Measurements from ENCODE around the gene SCUBE2. TPM values are rescaled to one million over a fixed set of nuclear protein-coding genes. Genes with fewer than 3 reads are reported as not detected.

Gene SCUBE2
- polyA plus RNA-seq, 1 of the 3 experiments (the other 2 are of a cell fraction) = 0.76 TPM

GRCh38 chr11:9039198-9039597 lies 52.2 kb downstream of the SCUBE2 start:
- Histone ChIP-seq H2AFZ (ENCODE audit: low read depth) (no peak overlapping the region), H3K79me2 (ENCODE audit: insufficient read depth) (no peaks in the 10 kb centered on the region), H3K4me1 (ENCODE audit: control insufficient read depth in 1 of 2, insufficient read depth in 2 of 2, low read depth in 1 of 2, low read length in 1 of 2) (no peaks in the 10 kb centered on the region), H3K27me3 (ENCODE audit: insufficient read depth) (no peaks in the 10 kb centered on the region), H3K4me2 (no peak overlapping the region), H3K9me2 (no peaks in the 10 kb centered on the region), H3F3A (replicated peaks; ENCODE audit: insufficient read depth) (no peaks in the 10 kb centered on the region), H3K4me3 (ENCODE audit: low read depth in 2 of 2, low read length in 1 of 2) (no peak overlapping the region), H3K36me3 (replicated peaks in 1 of 2; ENCODE audit: control insufficient read depth in 1 of 2, insufficient read depth in 2 of 2, low read length in 1 of 2) (no peaks in the 10 kb centered on the region), H3K27ac (ENCODE audit: low read depth in 2 of 2, low read length in 1 of 2) (no peak overlapping the region), H4K20me1 (ENCODE audit: insufficient read depth) (no peaks in the 10 kb centered on the region), H3K9me3 (no peaks in the 10 kb centered on the region), H3K9ac (no peak overlapping the region)
- no peak for DNase-seq
- no peak for TF ChIP-seq TAF1 (IDR thresholded peaks at IDR 0.05; ENCODE audit: borderline replicate concordance, low read depth, low read length)
- TF ChIP-seq FOSL2 (IDR thresholded peaks at IDR 0.05; ENCODE audit: borderline replicate concordance, low read depth) = no peak
- TF ChIP-seq FOXJ3 (CRISPR knock-in tag; IDR thresholded peaks at IDR 0.05) = no peak
- no peak for TF ChIP-seq MAX (IDR thresholded peaks at IDR 0.05; ENCODE audit: low read depth)
- no peak for TF ChIP-seq TEAD4 (IDR thresholded peaks at IDR 0.05; ENCODE audit: borderline replicate concordance, insufficient read depth)
- TF ChIP-seq SMC3 (IDR thresholded peaks at IDR 0.05; ENCODE audit: low read depth, low read length) = no peak
- TF ChIP-seq POLR2AphosphoS5 (IDR thresholded peaks at IDR 0.05; ENCODE audit: low read depth, low read length) = no peak
- TF ChIP-seq RCOR1 (IDR thresholded peaks at IDR 0.05; ENCODE audit: low read length) = no peak
- TF ChIP-seq REST (IDR thresholded peaks at IDR 0.05; ENCODE audit: low read depth, low read length) = no peak
- TF ChIP-seq EZH2phosphoT487 (IDR thresholded peaks at IDR 0.05; ENCODE audit: borderline replicate concordance, low read depth) = no peak
- TF ChIP-seq IRF3 (IDR thresholded peaks at IDR 0.05; ENCODE audit: low read depth, low read length) = no peak
- TF ChIP-seq PBX3 (IDR thresholded peaks at IDR 0.05) = no peak
- TF ChIP-seq JUND (IDR thresholded peaks at IDR 0.05) = no peak
- TF ChIP-seq NRF1 (IDR thresholded peaks at IDR 0.05; ENCODE audit: low read depth, low read length) = no peak
- no peak for TF ChIP-seq MXI1 (IDR thresholded peaks at IDR 0.05; ENCODE audit: low read depth, low read length)
- TF ChIP-seq EP300 (IDR thresholded peaks at IDR 0.05; ENCODE audit: borderline replicate concordance in 1 of 2, low read depth in 1 of 2, low read length in 1 of 2) = no peak
- no peak for TF ChIP-seq RXRA (IDR thresholded peaks at IDR 0.05; ENCODE audit: borderline replicate concordance, low read depth)
- TF ChIP-seq ELF1 (IDR thresholded peaks at IDR 0.05) = no peak
- TF ChIP-seq YY1 (IDR thresholded peaks at IDR 0.05; ENCODE audit: low read depth) = no peak
- TF ChIP-seq RAD21 (IDR thresholded peaks at IDR 0.05; ENCODE audit: low read length) = no peak
- 78% methylated on average over 9 of the region's 9 CpGs for WGBS (ENCODE audit: low lambda C conversion rate)
- ChIA-PET CTCF (interaction anchor here (1.4 to 1.6 kb wide), 2 partner anchors 24 to 98 kb away, joined by 7 to 9 read pairs; no protein-coding TSS in a partner anchor), POLR2A (no interaction called here)

All from SK-N-SH (cell line).